GM19035 (cell line): ENCODE results near the gene IQSEC3.

Experiments used
- ATAC-seq: cut with Tn5 transposase; IDR thresholded peaks from one replicate; pipeline ENCODE4 v1.9.1; 2021; ENCODE audit not compliant: unreplicated experiment

The IQSEC3 gene

DNA sequence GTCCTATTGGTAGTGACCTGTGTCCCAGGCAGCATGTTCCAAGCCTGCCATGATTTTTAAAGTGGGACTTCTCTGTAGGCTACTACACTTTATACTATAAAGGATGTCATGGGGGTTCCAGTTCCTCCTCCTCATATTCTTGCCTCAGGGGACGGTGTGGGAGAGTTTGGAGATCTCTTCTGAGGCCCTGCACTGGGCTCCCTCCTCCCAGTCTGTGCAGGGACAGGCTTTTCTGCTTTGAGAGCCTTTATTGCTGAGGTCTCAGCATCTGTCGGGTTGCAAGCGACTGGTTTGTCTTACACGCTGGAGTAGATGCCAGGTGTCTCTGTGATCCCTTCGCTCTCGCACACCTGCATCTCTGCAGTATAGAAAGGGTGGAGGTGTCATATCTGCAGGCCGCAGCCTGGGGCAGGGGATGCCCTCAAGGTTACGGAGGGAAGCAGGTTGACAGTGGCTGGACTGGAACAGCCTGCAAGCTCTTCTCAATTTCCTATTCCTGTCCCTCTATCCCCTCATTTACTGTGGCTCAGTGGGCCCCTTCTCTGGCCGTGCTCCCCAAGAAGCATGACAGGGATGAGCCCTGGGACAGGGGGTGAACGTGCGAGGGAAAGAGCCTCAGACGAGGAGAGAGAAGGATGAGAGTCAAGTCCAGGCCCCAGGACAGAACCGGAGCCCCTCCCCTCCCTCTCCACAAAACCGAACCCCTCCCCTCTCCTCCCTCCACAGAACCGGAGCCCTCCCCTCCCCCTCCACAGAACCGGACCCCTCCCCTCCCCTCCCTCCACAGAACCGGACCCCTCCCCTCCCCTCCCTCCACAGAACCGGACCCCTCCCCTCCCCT lies 96.1 kb downstream of the IQSEC3 start:
- no peak for ATAC-seq

DNA sequence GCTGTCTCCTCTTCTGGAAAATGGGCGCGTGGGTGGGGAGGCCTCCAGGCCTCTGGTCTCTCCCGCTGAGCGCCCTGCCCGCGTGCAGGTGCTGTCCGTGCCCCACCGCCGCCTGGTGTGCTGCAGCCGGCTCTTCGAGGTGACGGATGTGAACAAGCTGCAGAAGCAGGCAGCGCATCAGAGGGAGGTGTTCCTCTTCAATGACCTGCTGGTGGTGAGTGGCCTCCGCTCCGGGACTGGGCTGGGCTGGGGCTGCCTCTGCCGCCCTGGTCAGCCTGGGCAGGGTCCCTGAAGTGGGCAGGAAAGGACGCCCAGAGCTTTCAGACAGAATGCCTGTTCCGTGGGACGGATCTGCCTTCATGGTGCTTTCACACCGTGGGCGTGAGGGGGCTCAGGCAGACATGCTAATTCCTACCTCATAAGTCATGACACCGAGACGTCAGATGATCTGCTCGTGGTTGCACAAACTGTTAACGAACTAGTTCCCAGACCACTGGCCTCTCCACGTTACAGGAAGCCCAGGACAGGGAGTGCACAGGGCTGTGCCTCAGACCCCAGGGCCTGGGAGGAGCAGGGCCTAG lies 96.9 kb downstream of the IQSEC3 start:
- no peak for ATAC-seq

DNA sequence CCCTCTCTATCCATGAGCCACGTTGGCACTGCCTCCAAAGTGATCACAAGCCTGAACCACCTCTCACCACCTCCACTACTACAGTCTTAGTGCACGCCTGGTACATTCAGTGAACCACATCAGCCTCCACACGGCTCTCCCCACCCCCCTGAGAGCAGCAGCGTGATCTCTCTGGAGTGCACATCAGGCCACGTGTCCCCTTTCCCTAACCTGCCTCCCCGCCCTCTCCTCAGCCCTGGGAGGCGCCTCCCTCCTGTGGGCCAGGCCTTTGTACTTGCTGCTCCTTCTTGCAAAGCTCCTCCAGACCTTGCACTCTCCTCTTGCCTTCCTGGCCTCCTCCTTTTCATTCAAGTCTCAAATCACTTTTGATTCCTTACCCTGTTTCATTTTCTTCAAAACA lies 97.6 kb downstream of the IQSEC3 start:
- ATAC-seq = no peak

DNA sequence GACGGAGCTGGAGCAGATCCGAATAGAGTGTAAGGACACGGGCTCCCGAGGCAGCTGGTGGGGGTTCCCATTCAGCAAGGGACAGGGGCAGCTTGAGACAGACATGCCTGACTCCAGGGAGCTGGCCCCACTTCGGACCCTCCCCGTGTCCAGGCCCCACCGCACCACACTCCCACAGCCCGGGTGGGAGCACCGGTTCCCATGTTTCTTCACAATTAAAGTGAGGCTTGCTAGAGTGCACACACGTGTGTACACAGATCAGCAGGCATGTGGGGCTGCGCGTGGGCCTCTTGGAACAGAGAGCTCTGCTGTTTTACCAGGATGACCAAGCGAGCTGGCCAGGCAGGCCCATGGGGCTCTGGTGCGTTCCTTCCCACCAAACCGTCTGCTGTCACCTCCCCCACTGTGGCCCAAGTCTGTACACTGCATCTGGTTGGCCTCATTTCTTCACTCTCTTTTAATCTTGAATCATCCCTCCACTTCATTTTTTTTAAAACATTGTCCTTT lies 99.3 kb downstream of the IQSEC3 start:
- no peak for ATAC-seq

DNA sequence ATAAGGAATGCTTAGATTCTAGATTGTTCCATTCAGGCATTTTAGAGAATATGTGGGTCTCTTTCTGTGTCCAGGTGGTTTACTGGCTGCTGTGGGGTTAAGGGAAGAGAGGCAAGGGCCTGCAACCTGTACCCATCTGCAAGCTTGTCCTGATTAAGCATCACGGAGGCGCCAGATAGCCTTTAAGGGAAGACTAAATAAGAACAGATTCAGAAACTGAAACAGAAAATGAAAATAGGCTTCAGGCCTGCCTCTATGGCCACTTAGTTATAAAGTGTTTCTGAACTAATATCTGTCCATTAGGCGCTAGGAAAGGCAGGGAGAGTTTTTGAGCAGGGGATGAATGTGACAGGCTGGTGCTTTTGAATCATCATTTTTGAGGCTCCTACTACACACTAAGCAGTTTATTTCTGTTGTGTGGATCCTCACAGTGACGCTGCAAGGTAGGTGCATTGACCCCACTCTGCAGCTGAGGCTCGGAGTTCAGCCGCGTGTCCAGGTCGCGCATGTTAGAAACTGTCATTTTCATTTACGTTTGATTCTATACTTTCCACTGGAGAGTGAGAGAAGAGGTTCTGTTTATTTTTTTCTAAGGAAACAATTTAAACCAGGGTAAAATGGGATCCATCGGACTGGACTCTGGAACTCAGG lies 100.0 kb downstream of the IQSEC3 start:
- ATAC-seq = no peak

DNA sequence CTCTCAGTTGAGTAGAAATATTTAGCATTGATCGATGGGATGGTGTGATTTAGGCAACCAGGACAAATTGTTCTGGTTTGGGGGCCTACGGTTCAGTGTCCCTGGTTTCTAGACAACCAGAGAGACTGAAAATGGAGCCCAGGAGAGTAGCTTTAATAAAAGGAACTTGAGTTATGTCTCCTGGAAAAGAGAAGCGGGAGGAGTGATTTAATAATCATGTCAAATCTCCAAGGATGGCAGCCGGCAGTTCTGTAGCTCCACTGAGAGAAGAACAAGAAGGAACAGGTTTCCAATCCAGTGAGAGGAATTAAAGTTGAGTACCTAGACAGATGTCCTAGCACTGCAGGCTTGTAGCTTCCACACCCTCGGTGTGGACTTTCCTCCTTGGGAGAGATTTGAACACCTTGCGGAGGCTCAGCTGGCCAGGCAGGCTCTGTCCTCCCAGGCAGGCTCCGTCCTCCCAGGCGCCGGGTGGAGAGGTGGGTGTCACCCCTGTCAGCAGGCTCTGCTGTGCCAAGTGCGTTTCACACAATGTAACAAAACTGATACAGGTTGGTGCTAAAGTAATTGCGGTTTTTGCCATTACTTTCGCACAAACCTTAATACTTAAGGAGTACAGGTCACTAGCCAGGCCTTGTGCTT lies 101.5 kb downstream of the IQSEC3 start:
- no peak for ATAC-seq

DNA sequence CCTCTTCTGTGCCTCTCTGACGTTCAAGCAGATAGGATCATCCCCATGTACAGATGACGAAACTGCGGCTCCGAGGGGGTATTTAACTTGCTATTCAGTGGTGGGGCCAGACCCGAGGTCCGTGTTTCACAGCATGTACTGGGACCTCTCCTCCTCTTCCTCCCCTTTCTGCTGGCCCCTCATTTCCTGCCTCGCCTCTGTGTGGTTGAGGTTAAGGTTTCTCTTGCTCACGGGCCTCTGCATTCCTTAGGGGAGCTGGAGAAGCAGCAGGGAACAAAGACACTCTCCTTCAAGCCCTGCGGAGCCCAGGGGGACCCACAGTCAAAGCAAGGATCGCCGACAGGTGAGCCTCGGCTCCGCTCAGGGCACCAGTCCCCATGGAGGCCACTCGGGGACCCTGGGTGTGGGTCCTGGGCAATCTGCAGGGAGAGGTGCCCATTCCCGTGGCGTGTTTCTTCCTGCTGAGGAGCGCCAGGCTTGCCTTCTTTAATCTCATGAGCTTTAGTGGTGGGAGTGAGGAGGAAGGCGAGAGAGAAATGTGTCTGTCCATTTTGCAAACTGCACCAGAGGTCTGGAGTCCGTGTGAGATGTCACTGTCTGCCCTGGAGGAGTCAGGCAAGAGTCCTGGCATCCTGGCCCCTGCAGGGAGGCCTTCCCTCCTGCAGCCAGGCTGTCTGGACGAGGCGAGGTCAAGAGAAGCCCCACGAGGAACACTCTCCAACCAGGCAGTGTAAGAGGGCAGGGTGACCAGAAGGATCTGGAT lies 102.4 kb downstream of the IQSEC3 start:
- no peak for ATAC-seq

DNA sequence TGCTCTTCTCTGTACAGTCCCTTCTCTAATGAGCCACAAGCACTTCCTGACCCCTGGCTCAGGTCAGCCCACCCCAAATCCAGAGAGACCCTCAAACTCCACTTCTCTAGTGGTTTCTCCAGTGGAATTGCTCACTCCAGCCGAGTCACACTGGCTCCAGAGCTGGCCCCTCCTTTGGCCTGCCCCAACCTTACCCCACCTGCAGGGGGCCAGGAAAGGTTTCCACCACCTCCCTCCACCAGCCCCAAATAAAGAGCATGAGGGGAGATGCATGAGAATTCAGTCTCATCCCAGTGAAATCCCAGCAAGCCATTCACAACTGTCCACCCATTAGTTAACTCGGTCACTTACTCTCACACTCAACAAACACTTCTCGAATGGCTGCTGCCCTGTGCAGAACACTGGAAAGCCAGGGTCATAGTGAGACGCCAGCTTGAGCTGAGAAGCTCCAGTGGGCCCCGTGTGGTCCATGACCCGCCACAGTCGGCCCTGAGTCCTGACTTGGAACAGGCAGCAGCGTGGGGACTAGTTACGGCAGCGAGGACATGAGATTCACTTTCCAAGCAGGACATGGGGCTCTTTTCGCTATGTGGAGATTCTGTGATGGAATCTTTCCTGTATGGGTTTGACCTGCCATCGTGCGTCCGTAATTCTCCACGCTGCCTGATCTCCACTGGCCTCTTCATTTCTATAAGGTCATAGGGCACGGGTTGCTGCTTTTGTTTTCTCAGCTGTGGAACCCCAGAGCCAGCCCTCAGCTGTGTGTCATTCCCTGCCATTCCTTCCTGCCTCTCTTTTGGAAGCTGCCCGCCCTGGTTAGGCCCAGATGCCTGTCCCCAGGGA lies 103.2 kb downstream of the IQSEC3 start:
- ATAC-seq = no peak

DNA sequence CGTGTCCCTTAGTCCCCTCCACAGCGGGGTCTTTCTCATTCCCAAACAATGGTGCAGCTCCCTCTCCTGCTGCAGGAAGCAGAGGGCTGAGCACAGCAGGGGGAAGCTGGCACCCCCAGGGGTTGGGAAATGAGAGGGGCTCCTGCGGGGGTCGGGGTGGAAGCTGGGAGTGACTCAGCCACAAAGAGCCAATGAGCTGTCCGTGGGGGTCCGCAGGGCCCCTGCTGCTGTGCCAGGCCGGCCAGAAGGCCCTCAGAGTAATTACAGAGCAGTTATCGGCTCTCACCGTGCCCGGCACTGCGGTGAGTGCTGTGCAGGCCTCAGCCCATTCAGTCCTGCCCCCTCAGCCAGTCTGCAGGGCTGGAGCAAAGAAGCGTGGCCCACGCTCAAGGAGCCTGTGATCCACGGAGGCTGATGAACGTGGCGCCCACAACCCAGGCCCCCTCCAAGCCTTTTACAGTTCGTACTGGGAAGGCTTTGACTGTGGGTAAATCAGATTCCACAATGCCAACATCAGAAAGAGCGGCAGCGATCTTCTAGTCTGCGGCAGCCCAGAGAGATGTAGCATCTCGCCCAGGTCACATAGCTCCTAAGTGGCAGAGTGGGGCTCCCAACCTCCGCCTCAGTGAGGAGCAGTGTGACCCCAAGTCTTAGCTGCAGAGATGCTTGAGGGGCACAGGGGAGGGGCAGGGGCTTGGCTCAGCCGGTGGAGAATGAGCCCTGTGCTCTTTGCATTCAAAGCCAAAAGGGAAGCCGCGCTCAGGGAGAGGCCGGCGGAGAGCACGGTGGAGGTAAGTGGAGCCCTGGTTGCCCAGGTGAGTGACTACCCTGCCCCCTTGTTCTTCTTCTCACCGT lies 104.0 kb downstream of the IQSEC3 start:
- no peak for ATAC-seq

DNA sequence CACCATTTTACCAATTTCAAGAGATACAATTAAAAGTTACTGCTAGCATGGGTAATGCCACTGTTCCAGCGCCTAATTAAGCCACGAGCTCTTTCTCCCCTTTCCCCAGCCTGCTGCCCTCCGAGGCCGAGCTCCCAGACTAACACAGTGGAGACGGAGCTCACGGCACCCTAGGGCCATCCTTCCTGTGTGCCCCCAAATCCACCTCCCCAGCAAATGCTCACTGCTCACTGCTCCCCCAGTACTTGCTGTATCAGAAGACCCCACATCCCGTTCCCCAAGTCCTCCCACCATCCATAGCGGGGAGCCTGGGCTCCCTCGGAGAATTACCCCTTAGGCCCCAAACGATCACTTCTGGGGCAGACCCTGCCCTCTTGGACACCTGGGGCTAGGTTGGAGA lies 104.7 kb downstream of the IQSEC3 start:
- no peak for ATAC-seq

DNA sequence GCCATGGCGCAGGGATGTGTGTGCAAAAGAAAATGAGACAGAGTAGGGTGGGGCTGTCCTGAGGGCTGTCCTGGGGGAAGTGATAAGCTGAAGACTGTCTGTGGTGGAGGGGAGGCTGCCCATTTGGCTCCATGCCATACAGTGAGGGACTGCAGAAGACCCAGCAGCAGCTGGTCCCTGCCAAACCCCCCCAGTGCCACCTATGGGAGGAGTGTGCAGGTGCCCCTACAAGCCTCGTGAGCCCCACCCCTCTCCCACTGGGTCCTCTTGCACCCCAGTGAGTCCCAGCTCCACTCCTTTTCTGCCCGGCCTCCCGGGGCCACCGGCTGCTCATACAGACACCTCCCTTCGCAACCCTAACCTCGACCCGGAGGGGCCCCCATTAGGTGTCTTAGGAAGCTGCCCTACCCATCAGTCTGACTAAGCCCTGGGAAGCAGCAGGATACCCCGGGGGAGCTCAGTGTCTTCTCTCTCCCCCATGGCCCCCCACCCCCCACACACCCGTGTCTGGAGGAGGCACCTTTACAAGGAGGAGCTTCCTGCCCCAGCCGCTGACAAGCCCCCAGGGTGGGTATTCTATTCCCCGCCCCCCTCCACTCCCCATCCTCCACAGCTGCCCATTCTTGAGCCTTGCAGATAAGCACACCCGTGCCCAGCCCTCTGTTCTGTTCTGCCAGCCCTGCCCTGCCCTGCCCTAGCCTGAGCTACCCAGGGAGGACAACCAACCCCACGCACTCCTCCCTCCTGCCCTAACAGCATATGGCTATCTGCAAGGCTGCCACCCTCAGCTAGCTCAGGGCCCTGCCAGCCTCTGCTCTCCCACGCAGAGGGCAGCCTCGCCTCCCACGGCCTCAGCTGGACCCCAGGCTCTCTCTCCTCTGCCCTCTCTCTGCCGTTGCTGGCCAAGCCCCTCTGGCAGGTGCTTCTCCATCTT lies 105.4 kb downstream of the IQSEC3 start:
- no peak for ATAC-seq

DNA sequence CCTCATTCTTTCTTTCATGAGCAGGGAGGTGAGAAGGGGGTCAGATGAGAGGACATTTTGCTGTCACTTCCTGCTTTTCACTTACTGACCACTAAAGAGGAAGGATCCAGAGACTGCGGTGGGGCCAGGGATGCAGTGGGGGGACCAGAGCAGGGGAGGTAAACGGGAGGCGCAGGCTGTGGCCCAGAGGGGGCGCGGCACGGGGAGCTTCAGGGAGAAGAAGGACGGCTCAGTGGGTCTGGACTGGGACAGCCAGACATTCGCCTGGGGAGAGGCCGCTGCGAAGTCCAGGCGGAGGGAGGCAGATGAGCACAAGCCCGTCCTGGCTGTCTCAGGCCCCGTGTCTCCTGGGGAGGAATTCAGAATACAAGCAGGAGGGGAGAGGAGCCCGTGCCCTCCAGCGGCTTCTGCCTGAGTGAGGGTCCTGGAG lies 106.2 kb downstream of the IQSEC3 start:
- no peak for ATAC-seq

DNA sequence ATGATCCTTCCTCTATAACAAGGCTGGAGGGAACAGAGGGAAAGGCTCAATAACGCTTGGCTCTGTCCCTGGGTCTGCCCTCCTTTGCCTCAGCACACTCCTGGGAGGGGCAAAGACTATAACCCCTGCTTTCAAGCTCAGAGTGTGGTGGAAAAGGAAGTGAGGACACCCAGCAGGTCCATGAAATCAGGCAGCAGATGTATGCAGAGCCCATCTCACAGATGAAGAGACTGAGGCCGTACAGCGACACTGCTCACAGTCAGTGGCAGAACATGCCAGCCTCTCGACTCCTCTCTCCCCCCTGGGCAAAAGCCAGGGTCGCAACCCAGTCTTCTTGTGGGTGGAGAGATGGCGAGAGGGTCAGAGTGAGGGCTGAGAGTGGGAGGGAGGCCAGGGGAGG lies 107.6 kb downstream of the IQSEC3 start:
- no peak for ATAC-seq

DNA sequence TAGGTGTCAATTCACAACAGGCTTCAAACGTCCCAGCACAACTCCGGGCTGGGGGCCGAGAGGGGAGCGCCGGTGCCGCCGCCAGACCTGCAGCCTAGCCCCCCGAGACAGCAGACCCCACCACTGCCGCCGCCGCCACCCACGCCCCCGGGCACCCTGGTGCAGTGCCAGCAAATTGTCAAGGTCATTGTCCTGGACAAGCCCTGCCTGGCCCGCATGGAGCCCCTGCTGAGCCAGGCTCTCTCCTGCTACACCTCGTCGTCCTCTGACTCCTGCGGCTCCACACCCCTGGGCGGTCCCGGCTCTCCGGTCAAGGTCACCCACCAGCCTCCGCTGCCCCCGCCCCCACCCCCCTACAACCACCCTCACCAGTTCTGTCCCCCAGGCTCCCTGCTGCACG lies 108.0 kb downstream of the IQSEC3 start:
- no peak for ATAC-seq

DNA sequence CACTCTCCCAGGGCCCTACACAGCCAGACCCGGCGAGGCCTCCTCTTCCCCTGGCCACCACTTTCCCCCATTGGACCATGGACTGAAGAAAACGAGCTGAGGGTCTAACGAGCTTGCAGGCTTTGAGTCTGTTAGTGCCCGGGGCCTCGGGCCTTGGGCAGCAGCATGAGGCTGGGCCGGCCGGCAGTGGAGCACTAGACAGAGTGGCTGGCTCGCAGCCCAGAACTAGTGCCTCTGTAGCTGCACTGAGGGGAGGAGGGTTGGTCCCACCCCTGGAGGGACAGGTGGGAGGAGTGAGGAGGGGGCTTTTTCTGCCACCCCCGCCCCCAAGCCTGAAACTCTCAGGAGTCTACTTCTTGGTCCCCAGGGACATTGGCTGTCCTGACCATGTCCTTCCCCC lies 108.7 kb downstream of the IQSEC3 start:
- ATAC-seq = no peak

DNA sequence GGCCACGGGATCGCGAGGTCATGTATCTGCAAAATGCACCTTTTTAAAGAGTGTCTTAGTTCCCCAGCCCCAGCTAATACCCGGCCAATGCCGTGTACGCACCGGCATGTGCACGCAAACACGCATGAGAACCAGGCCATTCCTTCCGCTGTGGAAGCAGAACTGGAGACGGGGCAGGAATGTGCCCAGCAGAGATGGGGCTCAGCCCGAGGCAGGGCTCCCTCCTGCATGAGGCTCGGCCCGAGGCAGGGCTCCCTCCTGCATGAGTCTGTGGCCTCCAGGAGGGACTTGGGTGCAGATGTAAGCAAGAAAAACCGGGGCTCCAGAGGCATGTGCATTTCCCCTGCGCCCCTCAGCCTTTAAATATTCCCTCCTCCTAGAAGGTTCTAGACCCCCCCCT lies 109.2 kb downstream of the IQSEC3 start:
- no peak for ATAC-seq

DNA sequence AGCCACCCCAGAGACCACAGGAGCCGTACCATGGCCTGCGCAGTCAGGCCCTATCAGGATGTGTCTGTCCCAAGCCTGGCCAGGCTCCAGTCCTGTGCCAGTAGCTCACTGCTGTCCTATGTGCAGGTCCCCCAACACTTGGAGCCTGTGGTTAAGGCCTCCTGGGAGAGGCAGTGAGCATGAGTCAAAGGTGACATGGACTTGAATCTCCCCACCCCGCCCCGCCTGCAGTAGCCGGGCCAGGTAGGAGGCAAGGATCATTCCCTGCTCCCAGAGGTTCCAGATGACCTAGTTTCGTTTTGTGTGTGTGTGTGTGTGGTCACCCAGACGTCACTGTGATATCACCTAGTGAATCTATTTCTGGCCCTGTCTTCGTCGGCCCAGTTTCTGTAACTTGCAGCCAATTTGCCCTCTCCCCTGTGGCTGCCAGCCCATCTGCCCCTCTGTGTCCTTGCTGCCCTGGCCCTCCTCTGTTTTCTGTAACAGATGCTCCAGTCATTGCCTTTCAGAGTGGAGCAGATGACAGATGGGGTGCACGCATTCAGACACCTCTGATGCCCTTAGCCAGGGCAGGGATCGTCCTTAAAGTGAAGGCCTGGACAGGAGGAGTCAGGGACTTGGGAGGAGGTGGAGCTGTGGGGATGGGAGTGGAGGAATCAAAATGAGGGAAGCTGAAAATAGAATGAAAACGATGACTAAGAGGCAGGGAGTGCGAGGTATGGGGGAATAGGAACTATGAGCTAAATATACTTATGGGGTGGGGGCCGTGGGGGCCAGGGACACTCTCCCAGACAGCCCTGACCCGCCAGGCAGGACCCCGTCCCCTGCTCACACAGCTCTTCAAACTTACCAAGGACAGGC lies 110.0 kb downstream of the IQSEC3 start:
- no peak for ATAC-seq
